SK-N-SH (cell line): ENCODE measurements around the gene UTF1. TPM values are rescaled to one million over a fixed set of nuclear protein-coding genes. Genes with fewer than 3 reads are reported as not detected.
A peak's percentile ranks its signal among the peaks of the same experiment; 100 is the strongest.

Experiments
- CTCF ChIA-PET: fragments of 300-600, 350-600 bp; formaldehyde crosslinking; extraction: SDS; loops from one replicate; lab custom pipeline; 2021; lab: Yijun Ruan, JAX
- POLR2A ChIA-PET: fragments of 350-600 bp; sonication (Branson Sonifier 250); formaldehyde crosslinking; extraction: SDS; loops from one replicate; lab custom pipeline; 2020; ENCODE audit warnings: antibody characterized with exemption, inconsistent platforms; lab: Yijun Ruan, JAX
- DNase-seq: peaks from one replicate; pipeline ENCODE4 v3.0.0; 2012
- H2AFZ ChIP-seq: fragments of 200-600 bp; sonication (generic); 2 replicates; pipeline ENCODE4 v1.8.1; 2016; ENCODE audit warnings: antibody characterized with exemption, mild to moderate bottlenecking, low read depth
- H3F3A ChIP-seq: fragments of 200-600 bp; sonication (generic); replicated peaks from 2 replicates; pipeline ENCODE3; 2016; ENCODE audit warnings: antibody characterized with exemption, mild to moderate bottlenecking; ENCODE audit not compliant: insufficient read depth
- H3K27ac ChIP-seq, 2 experiments: fragments of 200-500 bp in 1 of 2; fragments of 200-600 bp in 1 of 2; sonication (Bioruptor generic) in 1 of 2; sonication (generic), shearing (Covaris generic) in 1 of 2; 2 replicates each; pipeline versions ENCODE4 v1.5.1 to v1.6.1; 2014 to 2016; ENCODE audit warnings: low read depth in 2 of 2, inconsistent platforms in 1 of 2, low read length in 1 of 2, mild to moderate bottlenecking in 1 of 2, mixed read lengths in 1 of 2
- H3K27me3 ChIP-seq: fragments of 200-600 bp; sonication (generic), shearing (Covaris generic); 2 replicates; pipeline ENCODE4 v1.6.1; 2016; ENCODE audit warnings: mixed run types; ENCODE audit not compliant: insufficient read depth
- H3K36me3 ChIP-seq, 2 experiments: fragments of 200-500 bp in 1 of 2; fragments of 200-600 bp in 1 of 2; sonication (Bioruptor generic) in 1 of 2; sonication (generic) in 1 of 2; replicated peaks in 1 of 2; 2 replicates each; pipeline versions ENCODE3 to v1.5.1; 2014 to 2016; ENCODE audit warnings: low read length in 1 of 2, mild to moderate bottlenecking in 1 of 2; ENCODE audit not compliant: insufficient read depth in 2 of 2, control insufficient read depth in 1 of 2
- H3K4me1 ChIP-seq, 2 experiments: fragments of 200-500 bp in 1 of 2; fragments of 200-600 bp in 1 of 2; sonication (Bioruptor generic) in 1 of 2; sonication (generic), shearing (Covaris generic) in 1 of 2; 2 replicates each; pipeline versions ENCODE4 v1.5.1 to v1.6.1; 2014 to 2016; ENCODE audit warnings: low read depth in 1 of 2, low read length in 1 of 2, mixed run types in 1 of 2; ENCODE audit not compliant: insufficient read depth in 2 of 2, control insufficient read depth in 1 of 2
- H3K4me2 ChIP-seq: fragments of 200-600 bp; sonication (generic), shearing (Covaris generic); 2 replicates; pipeline ENCODE4 v1.6.1; 2017; ENCODE audit warnings: mixed run types
- H3K4me3 ChIP-seq, 2 experiments: fragments of 200-500 bp in 1 of 2; fragments of 200-600 bp in 1 of 2; sonication (Bioruptor generic) in 1 of 2; sonication (generic), shearing (Covaris generic) in 1 of 2; 2 replicates each; pipeline versions ENCODE4 v1.5.1 to v1.8.1; 2014 to 2016; ENCODE audit warnings: low read depth in 2 of 2, inconsistent platforms in 1 of 2, low read length in 1 of 2, mild to moderate bottlenecking in 1 of 2, mixed read lengths in 1 of 2, moderate library complexity in 1 of 2
- H3K79me2 ChIP-seq: fragments of 200-600 bp; sonication (generic); 2 replicates; pipeline ENCODE4 v1.8.1; 2017; ENCODE audit warnings: mild to moderate bottlenecking; ENCODE audit not compliant: insufficient read depth
- H3K9ac ChIP-seq: fragments of 200-600 bp; sonication (generic); 2 replicates; pipeline ENCODE4 v1.6.1; 2017; ENCODE audit warnings: mixed run types
- H3K9me2 ChIP-seq: fragments of 200-600 bp; sonication (generic); 2 replicates; pipeline ENCODE4 v1.6.1; 2017; ENCODE audit warnings: mixed run types
- H3K9me3 ChIP-seq: fragments of 200-600 bp; sonication (generic); 2 replicates; pipeline ENCODE4 v1.6.1; 2017; ENCODE audit warnings: mixed run types, mild to moderate bottlenecking, moderate library complexity
- H4K20me1 ChIP-seq: fragments of 200-600 bp; sonication (generic); 2 replicates; pipeline ENCODE4 v1.6.1; 2017; ENCODE audit warnings: mild to moderate bottlenecking, mixed run types; ENCODE audit not compliant: insufficient read depth
- CTCF ChIP-seq: fragments of 200-600 bp; sonication (generic); IDR thresholded peaks from 2 replicates; pipeline ENCODE4 v1.6.1; 2017; ENCODE audit warnings: antibody characterized with exemption, mild to moderate bottlenecking, moderate library complexity
- EZH2phosphoT487 ChIP-seq: fragments of 200-600 bp; sonication (generic); IDR thresholded peaks from 2 replicates; pipeline ENCODE4 v1.6.1; 2017; ENCODE audit warnings: low read depth, mixed run types, mild to moderate bottlenecking, antibody characterized with exemption, moderate library complexity, borderline replicate concordance
- GABPA ChIP-seq: IDR thresholded peaks from 2 replicates; pipeline ENCODE4 v1.4.0; 2012; ENCODE audit warnings: low read depth, mild to moderate bottlenecking
- MXI1 ChIP-seq: IDR thresholded peaks from 2 replicates; pipeline ENCODE4 v1.6.1; 2012; ENCODE audit warnings: mild to moderate bottlenecking, low read depth, low read length, improper control_type of control experiment
- POLR2AphosphoS5 ChIP-seq: IDR thresholded peaks from 2 replicates; pipeline ENCODE4 v1.6.1; 2012; ENCODE audit warnings: low read depth, low read length
- RAD21 ChIP-seq: IDR thresholded peaks from 2 replicates; pipeline ENCODE4 v1.6.1; 2012; ENCODE audit warnings: mild to moderate bottlenecking, low read length
- TCF12 ChIP-seq: IDR thresholded peaks from 2 replicates; pipeline ENCODE4 v1.4.0; 2012
- USF1 ChIP-seq: IDR thresholded peaks from 2 replicates; pipeline ENCODE4 v1.4.0; 2012; ENCODE audit warnings: low read depth, borderline replicate concordance
- ZBTB33 ChIP-seq: IDR thresholded peaks from 2 replicates; pipeline ENCODE4 v1.4.0; 2012; ENCODE audit warnings: low read depth, borderline replicate concordance
- WGBS: methylation state at CpG from one replicate; pipeline ENCODE4 v1.1.6; 2017; ENCODE audit warnings: low lambda C conversion rate; 5-methylcytosine and 5-hydroxymethylcytosine counted together
- polyA plus RNA-seq, 3 experiments: library from polyadenylated mRNA; depleted of rRNA; stranded (reverse); fragments of >200 nt; gene quantifications; 2 replicates each; pipeline ENCODE4 v1.2.3, GENCODE V29; 2012

UTF1 gene
- polyA plus RNA-seq, 1 of the 3 experiments (the other 2 are of a cell fraction): not detected

- TF ChIP-seq RAD21: no peak
- no peak for TF ChIP-seq EZH2phosphoT487
- no peak for TF ChIP-seq MXI1
- no peak for TF ChIP-seq TCF12
- TF ChIP-seq ZBTB33: no peak
- no peak for TF ChIP-seq POLR2AphosphoS5
- TF ChIP-seq USF1: no peak
- TF ChIP-seq CTCF: no peak
- POLR2A ChIA-PET: no interaction called here
Measured at GRCh38 chr10:133241501-133242205, 11.6 kb downstream of the UTF1 start.

GRCh38 chr10:133242611-133243356, 12.8 kb downstream of the UTF1 start:
- Histone ChIP-seq H3F3A (no peaks in the 10 kb centered on the region), H4K20me1 (no peaks in the 10 kb centered on the region), H2AFZ (no peak overlapping the region), H3K4me1 (no peaks in the 10 kb centered on the region), H3K27me3 (peaks cover 15% of the 10 kb centered on the region), H3K4me2 (no peak overlapping the region), H3K9me3 (no peaks in the 10 kb centered on the region), H3K9ac (no peak overlapping the region), H3K4me3 (no peak overlapping the region), H3K79me2 (no peaks in the 10 kb centered on the region), H3K9me2 (no peaks in the 10 kb centered on the region), H3K27ac (no peak overlapping the region), H3K36me3 (no peaks in the 10 kb centered on the region)
- TF ChIP-seq GABPA (no peak), USF1 (peak; percentile 36; the same call in 1 of the 2 replicates), POLR2AphosphoS5 (no peak)
- CTCF ChIA-PET: no interaction called here
- DNase-seq: no peak
- POLR2A ChIA-PET: no interaction called here
- WGBS: 68% methylated on average over 26 of the region's 27 CpGs

More at GRCh38 chr10:133241501-133242205, 11.6 kb downstream of the UTF1 start:
- H3K27me3 ChIP-seq: peaks cover 26% of the 10 kb centered on the region
- CTCF ChIA-PET: no interaction called here
- no peaks in the 10 kb centered on the region for H3K4me1 ChIP-seq
- H3K9ac ChIP-seq: no peak overlapping the region
- no peaks in the 10 kb centered on the region for H4K20me1 ChIP-seq
- H3F3A ChIP-seq: no peaks in the 10 kb centered on the region
- H3K27ac ChIP-seq: no peak overlapping the region
- H3K4me3 ChIP-seq: no peak overlapping the region
- no peaks in the 10 kb centered on the region for H3K9me3 ChIP-seq
- no peak overlapping the region for H3K4me2 ChIP-seq
- no peaks in the 10 kb centered on the region for H3K9me2 ChIP-seq
- H2AFZ ChIP-seq: no peak overlapping the region
- no peaks in the 10 kb centered on the region for H3K36me3 ChIP-seq
- 70% methylated on average over 14 of the region's 25 CpGs for WGBS
- no peaks in the 10 kb centered on the region for H3K79me2 ChIP-seq
- DNase-seq: no peak
